D721Med (cell line): ENCODE data around the gene INPP4A.

Experiments
- DNase-seq: peaks from one replicate; pipeline ENCODE4 v3.0.0; 2011; ENCODE audit warnings: low spot score; ENCODE audit not compliant: insufficient read length
- FAIRE-seq: peaks from 2 replicates; lab custom pipeline; 2011; peaks lifted over from hg19 to GRCh38; lab: Jason Lieb, UNC
- TF ChIP-seq, protein P1 (sequence below): IDR thresholded peaks from 2 replicates; pipeline ENCODE4 v1.5.1; 2012; ENCODE audit warnings: mild to moderate bottlenecking, control low read depth; ENCODE audit not compliant: insufficient read depth; ENCODE audit errors: missing control alignments

Gene INPP4A

DNA sequence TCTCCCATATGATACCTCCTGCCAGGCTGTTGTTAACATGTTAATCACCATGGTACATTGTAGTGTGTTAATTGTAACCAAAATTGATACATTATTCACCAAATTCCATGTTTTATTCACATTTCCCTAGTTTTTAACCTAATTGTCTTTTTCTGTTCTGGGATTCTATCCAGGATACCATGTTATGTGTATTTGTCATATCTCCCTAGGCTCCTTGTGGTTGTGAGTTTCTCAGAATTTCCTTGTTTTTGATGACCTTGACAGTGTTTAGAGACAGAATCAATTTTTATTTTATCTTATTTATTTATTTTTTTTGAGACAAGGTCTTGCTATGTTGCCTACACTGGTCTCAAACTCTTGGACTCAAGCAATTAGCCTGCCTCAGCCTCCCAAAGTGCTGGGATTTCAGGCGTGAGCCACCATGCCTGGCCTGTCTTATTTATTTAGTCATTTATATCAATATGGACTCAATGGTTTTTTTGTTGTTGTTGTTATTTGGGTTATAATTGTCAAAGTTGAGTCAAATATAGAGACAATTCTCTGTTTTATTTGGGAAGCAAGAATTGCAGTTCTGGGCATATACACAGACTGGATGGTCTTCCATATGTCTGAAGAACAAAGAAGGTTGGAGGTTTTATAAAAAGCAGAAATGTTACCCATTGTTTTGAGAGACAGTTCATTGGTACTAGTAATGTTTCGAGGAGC is 42.6 kb downstream of the INPP4A start:
- DNase-seq (no peak), FAIRE-seq (no peak)
- TF ChIP-seq, protein P1, sequence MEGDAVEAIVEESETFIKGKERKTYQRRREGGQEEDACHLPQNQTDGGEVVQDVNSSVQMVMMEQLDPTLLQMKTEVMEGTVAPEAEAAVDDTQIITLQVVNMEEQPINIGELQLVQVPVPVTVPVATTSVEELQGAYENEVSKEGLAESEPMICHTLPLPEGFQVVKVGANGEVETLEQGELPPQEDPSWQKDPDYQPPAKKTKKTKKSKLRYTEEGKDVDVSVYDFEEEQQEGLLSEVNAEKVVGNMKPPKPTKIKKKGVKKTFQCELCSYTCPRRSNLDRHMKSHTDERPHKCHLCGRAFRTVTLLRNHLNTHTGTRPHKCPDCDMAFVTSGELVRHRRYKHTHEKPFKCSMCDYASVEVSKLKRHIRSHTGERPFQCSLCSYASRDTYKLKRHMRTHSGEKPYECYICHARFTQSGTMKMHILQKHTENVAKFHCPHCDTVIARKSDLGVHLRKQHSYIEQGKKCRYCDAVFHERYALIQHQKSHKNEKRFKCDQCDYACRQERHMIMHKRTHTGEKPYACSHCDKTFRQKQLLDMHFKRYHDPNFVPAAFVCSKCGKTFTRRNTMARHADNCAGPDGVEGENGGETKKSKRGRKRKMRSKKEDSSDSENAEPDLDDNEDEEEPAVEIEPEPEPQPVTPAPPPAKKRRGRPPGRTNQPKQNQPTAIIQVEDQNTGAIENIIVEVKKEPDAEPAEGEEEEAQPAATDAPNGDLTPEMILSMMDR: no peak

DNA sequence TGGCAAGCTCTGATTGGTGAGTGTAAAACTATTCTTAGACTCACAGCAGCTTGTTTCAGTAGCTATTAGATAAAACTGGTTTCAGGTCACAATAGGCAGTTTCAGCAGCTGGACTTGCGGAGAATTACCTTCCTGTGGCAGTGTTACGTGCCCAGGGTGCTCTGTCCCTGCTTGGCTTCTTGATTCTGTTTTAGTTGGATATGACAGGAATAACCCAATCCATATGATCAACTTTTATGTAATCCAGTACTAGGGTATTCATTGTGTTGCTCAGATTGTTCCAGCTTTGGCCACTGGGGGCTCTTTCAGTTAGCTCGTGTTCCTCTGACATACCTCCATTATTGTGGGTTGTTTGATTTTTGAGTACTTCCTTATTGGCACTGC is 43.1 kb downstream of the INPP4A start:
- FAIRE-seq (no peak), DNase-seq (no peak)
- TF ChIP-seq, protein P1: peak; percentile 31

DNA sequence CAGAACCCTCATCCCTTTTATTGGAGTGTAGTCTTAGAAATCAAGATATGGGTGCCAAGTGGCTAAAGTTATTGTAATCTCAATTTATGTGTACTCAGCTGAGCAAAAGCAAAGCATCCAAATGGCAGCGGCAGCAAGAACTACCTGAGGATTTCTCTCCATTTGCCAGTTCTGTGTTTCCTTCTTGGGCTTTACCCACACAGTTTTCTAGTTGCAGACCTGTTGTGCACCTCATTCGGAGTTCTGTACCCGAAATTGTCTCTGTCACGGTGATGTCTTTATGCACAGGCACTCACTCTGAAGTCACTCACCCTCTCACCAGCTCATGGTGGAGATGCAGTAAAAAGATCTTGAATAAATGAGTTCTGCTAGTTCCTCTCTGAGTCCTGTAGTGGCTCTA is 43.6 kb downstream of the INPP4A start:
- FAIRE-seq (no peak), DNase-seq (no peak)
- TF ChIP-seq, protein P1: no peak

DNA sequence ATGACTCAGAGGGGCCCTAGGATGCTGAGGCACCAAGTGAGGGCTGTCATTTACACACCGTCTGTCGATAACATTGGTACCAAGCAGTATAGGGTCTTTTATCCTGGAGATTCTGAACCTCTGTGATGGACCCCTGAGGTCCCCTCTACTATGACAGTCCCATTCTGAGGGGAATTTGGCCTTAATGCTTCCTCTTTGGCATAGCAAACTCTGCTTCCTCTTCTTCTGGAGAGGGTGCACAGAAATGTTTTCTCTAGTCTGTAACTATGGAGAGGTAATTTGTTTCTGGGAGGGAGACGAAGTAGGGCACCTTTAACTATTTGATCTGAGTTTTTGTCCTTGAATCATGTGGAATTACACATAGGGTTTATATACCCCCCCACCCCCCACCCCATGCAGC is 44.8 kb downstream of the INPP4A start:
- TF ChIP-seq, protein P1: no peak
- DNase-seq: no peak
- no peak for FAIRE-seq

DNA sequence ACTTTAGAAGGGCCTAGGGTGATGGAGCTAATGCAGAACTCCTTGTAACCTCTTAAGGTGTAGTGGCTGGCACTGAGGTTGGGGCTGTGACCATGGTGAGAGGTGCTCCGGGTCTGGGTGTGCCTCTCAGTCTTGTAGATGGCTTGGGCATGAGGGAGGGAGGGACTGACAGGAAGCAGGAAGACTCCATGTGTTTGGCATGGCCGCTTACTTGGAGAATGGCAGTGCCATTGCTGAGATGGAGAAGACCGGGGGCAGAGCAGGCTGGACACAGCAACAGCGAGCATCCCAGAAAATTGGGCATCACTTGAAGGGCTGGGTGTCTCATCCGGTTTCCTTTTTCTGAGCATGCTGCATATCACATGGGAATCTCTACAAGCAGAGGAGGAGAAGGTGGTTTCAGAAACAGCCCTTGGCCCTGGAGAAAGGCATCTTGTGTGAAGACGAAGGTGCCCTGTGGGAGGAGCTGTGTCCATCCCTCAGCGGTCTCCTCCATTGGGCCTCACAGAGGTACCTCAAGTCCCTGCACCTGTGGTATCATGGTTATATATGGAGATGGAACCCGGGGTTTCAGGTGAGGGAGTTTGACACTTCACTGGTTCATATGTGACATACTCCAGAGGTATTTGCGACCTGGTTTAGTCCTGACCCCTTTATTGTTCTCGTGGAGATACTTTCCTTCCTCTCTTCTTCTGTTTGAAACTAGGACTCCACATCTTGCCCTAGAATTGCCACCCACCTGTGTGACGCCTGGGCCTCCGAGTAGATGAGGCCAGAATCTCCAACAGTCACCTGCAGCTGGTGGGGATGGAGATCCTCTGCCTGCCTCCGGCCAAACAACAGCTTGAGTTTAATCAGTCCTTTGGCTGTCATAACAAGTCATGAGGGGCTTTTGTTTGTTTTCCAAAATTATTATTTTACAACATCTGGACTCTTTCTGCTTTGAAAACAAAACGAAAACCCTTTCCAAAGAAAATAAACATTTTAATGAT is 45.6 kb downstream of the INPP4A start:
- DNase-seq: no peak
- TF ChIP-seq, protein P1: no peak
- no peak for FAIRE-seq

DNA sequence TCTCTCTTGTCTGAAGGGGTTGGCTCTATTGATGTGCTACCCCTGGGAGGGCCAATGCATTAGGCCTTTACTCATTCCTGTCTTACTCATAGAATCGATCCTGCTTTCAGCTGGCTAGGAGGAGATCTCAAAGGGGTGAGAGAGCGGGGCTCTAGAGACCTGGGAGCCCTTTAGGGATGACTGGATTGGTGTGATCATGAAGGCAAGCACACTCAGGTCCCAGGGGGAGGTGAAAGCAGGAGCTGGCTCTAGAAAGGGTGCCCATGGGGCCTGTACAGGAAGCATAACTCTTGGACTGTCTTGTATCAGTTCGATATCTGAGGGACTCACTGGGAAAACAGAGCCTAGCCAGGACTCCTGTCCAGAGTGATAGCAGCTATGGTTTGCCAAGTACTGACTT is 47.8 kb downstream of the INPP4A start:
- no peak for DNase-seq
- no peak for FAIRE-seq
- TF ChIP-seq, protein P1: no peak
